Bronchial epithelial cell (primary cell): ENCODE measurements around the gene ME2. TPM values are rescaled to one million over a fixed set of nuclear protein-coding genes. Genes with fewer than 3 reads are reported as not detected.

Experiments used
- DNase-seq: peaks from one replicate; pipeline ENCODE4 v3.0.0-alpha.2; 2010; ENCODE audit warnings: low read depth
- FAIRE-seq: peaks from 2 replicates; lab custom pipeline; 2011; peaks lifted over from hg19 to GRCh38; lab: Jason Lieb, UNC
- H3K27me3 ChIP-seq: 2 replicates; pipeline ENCODE4 v1.5.1; 2011; ENCODE audit warnings: low read length; ENCODE audit not compliant: control insufficient read depth, insufficient read depth
- H3K36me3 ChIP-seq: 2 replicates; pipeline ENCODE4 v1.5.1; 2011; ENCODE audit warnings: low read length; ENCODE audit not compliant: control insufficient read depth, insufficient read depth
- H3K4me3 ChIP-seq: 2 replicates; pipeline ENCODE4 v1.5.1; 2011; ENCODE audit warnings: mild to moderate bottlenecking, low read depth, low read length, control low read depth
- CTCF ChIP-seq: IDR thresholded peaks from 2 replicates; pipeline ENCODE4 v1.5.1; 2011; ENCODE audit warnings: mild to moderate bottlenecking, moderate library complexity, low read length, control low read depth, inconsistent platforms; ENCODE audit not compliant: insufficient read depth, severe bottlenecking
- total RNA-seq: library from RNA; depleted of rRNA; stranded (reverse); fragments of >200 nt; gene quantifications from 2 replicates; pipeline ENCODE4 v1.2.1, GENCODE V29; 2014

Gene ME2
- total RNA-seq, 1 donor from 2014 or later, result 85.0 TPM

DNA sequence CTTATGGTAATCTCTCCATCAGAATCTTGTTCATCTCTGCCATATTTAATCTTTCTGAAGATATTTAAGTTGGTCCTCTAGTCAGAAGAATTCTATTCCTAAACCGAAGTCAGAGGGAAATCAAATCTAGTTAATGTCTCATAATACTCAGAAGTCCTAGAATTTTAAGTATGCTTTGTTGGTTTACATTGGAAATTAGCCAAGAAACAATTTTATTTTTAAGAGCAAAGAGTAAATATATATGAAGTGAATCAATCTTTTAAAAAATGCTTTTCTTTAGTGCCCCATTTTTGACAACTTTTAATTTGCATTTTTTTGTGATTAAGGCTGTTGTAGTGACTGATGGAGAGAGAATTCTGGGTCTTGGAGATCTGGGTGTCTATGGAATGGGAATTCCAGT is 38.1 kb downstream of the ME2 start:
- TF ChIP-seq CTCF, result no peak
- FAIRE-seq, result no peak
- DNase-seq, result no peak
- Histone ChIP-seq H3K4me3 (no peak overlapping the region), H3K36me3 (peaks cover 2% of the 10 kb centered on the region), H3K27me3 (no peaks in the 10 kb centered on the region)

DNA sequence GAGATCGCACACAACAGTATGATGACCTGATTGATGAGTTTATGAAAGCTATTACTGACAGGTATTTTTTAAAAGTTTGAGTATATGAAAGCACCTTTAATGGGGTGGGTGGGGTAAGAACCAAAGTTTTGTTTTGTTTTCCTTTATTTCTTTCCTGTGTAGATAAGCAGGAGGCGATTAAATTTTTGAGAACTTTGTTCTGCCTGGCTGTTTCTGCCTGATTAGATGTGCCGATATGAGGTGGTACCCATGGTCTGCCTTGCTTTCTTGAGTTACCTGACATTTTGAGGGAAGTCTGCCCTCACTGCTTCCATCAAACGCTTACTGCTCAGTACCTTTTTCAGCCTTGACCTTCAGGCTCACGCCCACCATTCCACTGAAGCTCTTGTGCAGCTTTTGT is 39.2 kb downstream of the ME2 start:
- no peak for TF ChIP-seq CTCF
- DNase-seq, result no peak
- peaks cover 2% of the 10 kb centered on the region for H3K36me3 ChIP-seq
- no peak overlapping the region for H3K4me3 ChIP-seq
- no peaks in the 10 kb centered on the region for H3K27me3 ChIP-seq
- no peak for FAIRE-seq

DNA sequence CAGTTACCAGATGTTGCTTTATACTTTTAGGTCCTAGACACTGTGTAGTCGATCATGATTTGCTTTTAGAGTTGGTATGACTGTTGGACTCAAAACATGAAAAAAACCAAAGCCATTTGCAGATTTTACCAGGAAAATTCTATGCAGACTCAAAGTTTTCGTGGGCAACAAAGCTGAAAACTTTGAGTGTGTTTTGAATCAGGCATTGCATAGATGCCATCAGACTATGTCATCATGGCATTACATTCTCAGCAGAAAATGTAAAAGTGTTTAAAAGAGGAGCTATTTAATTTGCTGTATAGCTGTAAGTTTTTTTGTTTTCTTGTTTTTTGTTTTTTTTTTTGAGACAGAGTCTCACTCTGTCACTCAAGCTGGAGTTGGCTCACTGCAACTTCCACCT is 45.5 kb downstream of the ME2 start:
- Histone ChIP-seq H3K4me3 (no peak overlapping the region), H3K36me3 (no peaks in the 10 kb centered on the region), H3K27me3 (no peaks in the 10 kb centered on the region)
- DNase-seq (no peak), FAIRE-seq (no peak)
- TF ChIP-seq CTCF, result no peak

- DNase-seq (no peak), FAIRE-seq (no peak)
- H3K27me3 ChIP-seq, result no peaks in the 10 kb centered on the region
- H3K4me3 ChIP-seq, result no peak overlapping the region
- no peak for TF ChIP-seq CTCF
- H3K36me3 ChIP-seq, result no peaks in the 10 kb centered on the region
Measured at GRCh38 chr18:50926521-50926920, 47.6 kb downstream of the ME2 start.

- DNase-seq (no peak), FAIRE-seq (no peak)
- Histone ChIP-seq H3K36me3 (no peaks in the 10 kb centered on the region), H3K4me3 (no peak overlapping the region), H3K27me3 (no peaks in the 10 kb centered on the region)
- no peak for TF ChIP-seq CTCF
Measured at GRCh38 chr18:50928551-50928950, 49.6 kb downstream of the ME2 start.

- no peak for TF ChIP-seq CTCF
- Histone ChIP-seq H3K36me3 (no peaks in the 10 kb centered on the region), H3K4me3 (no peak overlapping the region), H3K27me3 (no peaks in the 10 kb centered on the region)
- no peak for DNase-seq
- FAIRE-seq, result no peak
Measured at GRCh38 chr18:50933684-50934083, 54.8 kb downstream of the ME2 start.
